Body of pancreas (tissue), 4 donors: ENCODE measurements around the gene HPS5.

Source experiments
- CTCF ChIP-seq, 7 experiments: fragments of 450-650 bp in 4 of 7; fragments of 200-600 bp in 3 of 7; sonication (generic) in 3 of 7; IDR thresholded peaks; one replicate each; pipeline ENCODE4 v1.5.1; 2016 to 2019; ENCODE audit warnings: antibody characterized with exemption in 7 of 7
- POLR2A ChIP-seq, 3 donors: fragments of 450-650 bp; IDR thresholded peaks; one replicate each; pipeline ENCODE4 v1.6.1; 2016; ENCODE audit warnings: antibody characterized with exemption in 3 of 3, mild to moderate bottlenecking in 2 of 3

DNA sequence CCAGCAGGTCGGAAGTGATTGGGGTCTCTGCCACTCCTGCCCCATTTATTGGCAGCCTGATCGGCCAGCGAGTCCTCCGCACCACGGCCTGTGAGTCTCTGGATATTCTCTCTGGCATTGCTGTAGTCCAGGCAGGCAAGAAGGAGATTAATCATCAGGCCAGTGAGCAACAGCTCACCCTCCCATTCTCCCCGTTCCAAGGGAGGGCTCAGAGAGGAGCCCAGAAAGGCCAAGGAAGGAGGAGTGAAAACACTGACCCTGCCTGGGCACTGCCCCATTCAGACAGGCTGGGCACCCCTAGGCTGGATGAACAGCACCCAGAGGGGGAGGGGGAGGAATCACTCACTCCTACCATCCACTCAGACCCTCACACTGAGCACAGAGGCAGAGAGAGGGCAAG lies 76.5 kb downstream of the HPS5 start:
- TF ChIP-seq CTCF (IDR thresholded peaks at IDR 0.05), result no peak
- TF ChIP-seq POLR2A (IDR thresholded peaks at IDR 0.05), result no peak
